Activated T-cell treated with anti-CD3 and anti-CD28 coated beads, Interleukin-2, amount 50 U/mL, for 48 hours (primary cell): ENCODE measurements around the gene VIPR1.

ENCODE experiments used
- DNase-seq, 2 experiments: peaks; one replicate each; pipeline ENCODE4 v3.0.0-alpha.2; 2020

The VIPR1 gene

DNA sequence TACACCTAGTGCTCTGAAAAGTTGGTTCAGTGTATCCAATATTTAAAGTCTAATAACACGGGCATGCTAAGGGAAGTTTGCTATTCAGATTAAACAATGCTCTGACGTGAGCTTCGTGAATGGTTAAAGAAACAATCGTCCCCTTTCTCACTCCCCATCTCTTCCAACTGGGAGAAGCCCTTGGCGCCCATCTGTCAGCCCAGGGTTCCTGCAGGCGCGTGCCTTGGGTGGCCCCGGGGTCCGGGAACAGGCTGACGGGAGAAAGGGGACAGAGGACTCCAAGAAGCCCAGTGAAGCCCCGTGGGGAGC is 78.9 kb downstream of the VIPR1 start:
- no peak for DNase-seq

DNA sequence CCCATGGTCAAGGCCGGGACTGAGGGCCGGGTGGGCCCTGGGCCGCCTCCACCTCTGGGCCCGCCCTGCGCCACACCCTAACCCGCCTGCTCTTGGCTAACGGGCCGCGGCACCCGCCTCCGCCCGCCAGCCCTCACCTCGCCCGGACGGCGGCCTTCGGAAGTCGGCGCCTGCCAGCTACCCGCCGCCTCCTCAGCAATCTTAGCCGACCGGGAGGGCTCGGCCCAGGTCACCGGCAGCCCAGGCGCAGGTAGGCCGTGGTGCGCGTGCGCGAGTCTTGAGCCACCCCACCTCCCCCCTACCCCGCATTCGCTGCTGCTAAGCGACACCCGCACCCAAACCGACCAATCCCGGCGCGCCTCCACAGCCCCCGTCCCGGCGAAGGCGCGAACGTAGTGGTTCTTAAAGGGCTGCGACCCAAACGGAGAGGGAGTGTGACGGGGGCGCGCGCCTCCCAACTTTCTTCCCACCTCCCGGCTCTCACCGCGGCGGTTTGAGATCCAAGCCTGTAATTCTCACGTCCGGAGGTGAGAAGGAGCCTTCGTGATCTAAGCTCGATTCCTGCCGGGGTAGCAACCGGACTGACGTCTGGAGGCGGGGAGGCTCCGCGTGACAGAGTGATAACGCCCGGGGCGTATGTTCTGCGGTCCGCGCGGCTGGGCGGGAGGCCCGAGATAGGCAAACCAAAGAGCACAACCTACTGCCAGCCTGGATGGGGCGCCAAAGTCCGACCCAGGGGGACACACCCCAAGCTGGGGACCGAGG is 79.4 kb downstream of the VIPR1 start, which contains the start of gene SEC22C:
SEC22C (minus strand) TSS at position 259 of the 765 bp plus-strand sequence. CDS start 12,921 bp downstream, outside the sequence.
- peak; percentile 96 to 97 for DNase-seq

DNA sequence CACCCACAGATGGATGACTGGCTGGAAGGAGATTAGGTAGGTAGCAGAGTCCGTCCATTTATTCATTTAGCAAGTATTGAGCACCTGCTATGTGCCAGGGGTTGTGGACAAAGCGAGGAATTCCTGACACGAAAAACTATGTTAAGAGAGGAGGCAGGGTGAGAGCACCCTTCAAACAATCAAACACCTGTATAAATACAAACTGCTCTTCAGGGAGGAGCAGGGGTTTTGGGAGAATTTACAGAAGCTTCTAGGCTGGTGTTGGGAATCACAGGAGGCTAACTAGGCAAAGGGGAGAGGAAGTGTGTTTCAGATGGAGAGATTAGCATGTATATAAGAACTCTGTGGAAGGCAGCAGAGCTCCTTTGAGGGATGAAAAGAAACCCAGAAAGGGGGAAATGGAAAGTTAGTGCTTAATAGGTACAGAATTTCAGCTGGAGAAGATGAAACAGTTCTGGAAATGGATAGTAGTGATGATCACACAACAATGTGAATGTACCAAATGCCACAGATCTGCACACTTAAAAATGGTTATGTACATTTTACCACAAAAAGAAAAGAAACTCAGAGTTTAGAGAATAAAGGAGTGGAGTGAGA is 80.1 kb downstream of the VIPR1 start:
- DNase-seq = no peak
